GM10248 (cell line): ENCODE results near the gene AACS.
"Not testable (repeated sequence)": the region's sequence is repeated elsewhere in the genome, so short reads cannot be mapped to it uniquely, and the experiment has no call there.

Source experiments
- CTCF ChIA-PET: fragments of 300-600 bp; sonication (Branson Sonifier 250); formaldehyde crosslinking; extraction: SDS; loops from one replicate; lab custom pipeline; 2021; ENCODE audit warnings: antibody characterized with exemption; lab: Yijun Ruan, JAX
- POLR2A ChIA-PET: fragments of 350-650 bp; sonication (Branson Sonifier 250); formaldehyde crosslinking; extraction: SDS; loops from one replicate; lab custom pipeline; 2020; ENCODE audit warnings: antibody characterized with exemption; lab: Yijun Ruan, JAX
- DNase-seq: peaks from one replicate; pipeline ENCODE4 v3.0.0; 2012; ENCODE audit errors: extremely low spot score
- TF ChIP-seq, protein P1 (sequence below): IDR thresholded peaks from 2 replicates; pipeline ENCODE4 v1.5.1; 2012; ENCODE audit warnings: mild to moderate bottlenecking, low read depth; ENCODE audit errors: extremely low read depth, missing control alignments, control extremely low read depth

Gene AACS

DNA sequence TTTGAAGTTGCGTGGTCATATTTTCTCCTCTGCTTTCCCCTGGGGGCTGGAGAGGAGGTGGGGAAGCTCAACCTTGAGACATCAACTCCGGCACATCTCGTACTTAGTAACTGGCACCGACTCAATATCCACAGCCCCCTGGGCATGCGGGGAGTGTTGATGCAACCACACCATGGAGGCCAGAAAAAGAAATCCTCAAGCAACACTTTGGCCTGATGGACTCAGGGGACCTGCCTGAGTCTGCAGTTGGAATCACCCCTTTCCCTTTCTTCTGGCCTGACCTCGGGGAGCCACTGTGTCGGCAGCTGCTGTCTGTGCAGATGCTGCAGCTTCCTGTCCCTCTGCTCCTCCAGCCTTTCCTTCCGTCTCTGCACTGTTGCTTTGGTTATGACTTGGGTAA lies 11.4 kb upstream of the AACS start:
- POLR2A ChIA-PET: no interaction called here
- CTCF ChIA-PET: no interaction called here
- DNase-seq: no peak
- TF ChIP-seq, protein P1, sequence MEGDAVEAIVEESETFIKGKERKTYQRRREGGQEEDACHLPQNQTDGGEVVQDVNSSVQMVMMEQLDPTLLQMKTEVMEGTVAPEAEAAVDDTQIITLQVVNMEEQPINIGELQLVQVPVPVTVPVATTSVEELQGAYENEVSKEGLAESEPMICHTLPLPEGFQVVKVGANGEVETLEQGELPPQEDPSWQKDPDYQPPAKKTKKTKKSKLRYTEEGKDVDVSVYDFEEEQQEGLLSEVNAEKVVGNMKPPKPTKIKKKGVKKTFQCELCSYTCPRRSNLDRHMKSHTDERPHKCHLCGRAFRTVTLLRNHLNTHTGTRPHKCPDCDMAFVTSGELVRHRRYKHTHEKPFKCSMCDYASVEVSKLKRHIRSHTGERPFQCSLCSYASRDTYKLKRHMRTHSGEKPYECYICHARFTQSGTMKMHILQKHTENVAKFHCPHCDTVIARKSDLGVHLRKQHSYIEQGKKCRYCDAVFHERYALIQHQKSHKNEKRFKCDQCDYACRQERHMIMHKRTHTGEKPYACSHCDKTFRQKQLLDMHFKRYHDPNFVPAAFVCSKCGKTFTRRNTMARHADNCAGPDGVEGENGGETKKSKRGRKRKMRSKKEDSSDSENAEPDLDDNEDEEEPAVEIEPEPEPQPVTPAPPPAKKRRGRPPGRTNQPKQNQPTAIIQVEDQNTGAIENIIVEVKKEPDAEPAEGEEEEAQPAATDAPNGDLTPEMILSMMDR: no peak

DNA sequence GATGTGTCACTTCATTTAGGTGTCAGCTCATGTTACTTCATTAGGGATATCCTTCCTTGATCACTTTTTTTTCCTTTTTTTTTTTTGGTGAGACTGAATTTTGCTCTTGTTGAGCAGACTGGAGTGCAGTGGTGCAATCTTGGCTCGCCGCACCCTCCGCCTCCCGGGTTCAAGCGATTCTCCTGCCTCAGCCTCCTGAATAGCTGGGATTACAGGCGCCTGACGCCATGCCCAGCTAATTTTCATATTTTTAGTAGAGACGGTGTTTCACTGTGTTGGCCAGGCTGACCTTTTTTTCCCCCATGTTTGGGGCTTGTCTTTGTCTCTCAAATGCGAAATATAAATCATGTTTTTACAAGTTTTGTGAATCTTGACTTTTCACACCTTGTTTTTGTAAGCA lies 9.6 kb upstream of the AACS start:
- POLR2A ChIA-PET: no interaction called here

DNA sequence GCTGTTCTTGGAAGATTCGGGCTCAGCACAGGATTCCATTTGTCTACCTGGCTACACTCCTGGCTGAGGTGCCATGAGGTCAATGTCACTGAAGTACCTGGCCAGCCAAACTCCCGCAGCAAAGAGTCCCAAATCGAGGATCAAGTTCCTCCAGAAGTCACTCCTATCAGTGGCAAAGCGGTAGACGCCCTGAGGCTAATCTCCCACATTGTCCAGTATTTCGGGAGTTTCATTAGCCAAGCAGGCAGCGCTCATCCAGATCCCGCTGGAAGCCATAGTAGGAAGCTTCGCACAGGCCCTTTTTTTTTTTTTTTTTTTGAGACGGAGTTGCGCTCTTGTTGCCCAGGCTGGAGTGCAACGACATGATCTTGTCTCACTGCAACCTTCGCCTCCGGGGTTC lies 8.9 kb upstream of the AACS start:
- POLR2A ChIA-PET: interaction anchor here (0.6 kb wide), 1 partner anchor 60 kb away, joined by 6 read pairs; no protein-coding TSS in a partner anchor
- DNase-seq: no peak
- CTCF ChIA-PET: no interaction called here
- TF ChIP-seq, protein P1: no peak

More for the DNA sequence above, 9.6 kb upstream of the AACS start:
- TF ChIP-seq, protein P1: no peak
- DNase-seq: no peak
- CTCF ChIA-PET: no interaction called here

DNA sequence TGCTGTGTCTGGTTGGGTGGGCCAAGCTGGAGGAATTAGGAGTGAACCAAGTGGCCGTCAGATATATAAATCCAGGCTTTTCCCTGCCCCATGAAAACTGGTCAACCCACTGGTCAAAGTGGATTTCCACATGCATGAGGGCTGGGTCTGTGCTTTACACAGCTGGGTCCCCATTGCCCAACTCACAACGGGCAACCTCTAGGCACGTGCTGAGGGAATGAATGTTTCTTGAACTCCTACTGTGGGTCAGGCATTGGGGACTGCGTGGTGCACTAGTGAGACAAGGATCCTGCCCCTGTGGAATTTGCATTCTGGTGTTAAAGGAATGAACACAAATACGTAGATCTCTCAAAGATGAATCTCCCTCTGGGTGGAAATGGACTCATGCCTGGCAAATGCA lies 7.5 kb upstream of the AACS start:
- no peak for DNase-seq
- TF ChIP-seq, protein P1: no peak
- POLR2A ChIA-PET: no interaction called here
- CTCF ChIA-PET: interaction anchor here (0.7 kb wide), 1 partner anchor 20 kb away, joined by 3 read pairs; no protein-coding TSS in a partner anchor

DNA sequence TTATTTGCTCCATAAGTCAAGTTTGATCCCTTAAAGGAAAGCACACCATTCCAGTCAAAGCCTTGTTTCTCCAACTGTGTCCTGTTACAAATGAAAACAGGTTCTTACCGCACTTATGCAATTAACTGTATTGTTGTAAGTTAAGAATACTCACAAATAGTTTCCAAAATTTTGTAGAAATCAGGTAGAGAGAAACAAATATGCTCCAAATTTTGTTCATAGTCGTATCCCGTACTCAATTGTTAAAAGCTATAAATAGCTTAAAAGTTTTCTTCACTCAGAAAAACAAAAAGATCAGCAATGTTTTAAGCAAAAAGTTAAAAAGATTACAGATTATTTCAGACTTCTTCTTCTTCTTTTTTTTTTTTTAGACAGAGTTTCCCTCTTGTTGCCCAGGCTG lies 4.0 kb upstream of the AACS start:
- ChIA-PET POLR2A (no interaction called here), CTCF (interaction anchor here (1.2 to 1.4 kb wide), 2 partner anchors 11 to 27 kb away, joined by 3 to 4 read pairs; no protein-coding TSS in a partner anchor)
- TF ChIP-seq, protein P1: no peak
- no peak for DNase-seq

DNA sequence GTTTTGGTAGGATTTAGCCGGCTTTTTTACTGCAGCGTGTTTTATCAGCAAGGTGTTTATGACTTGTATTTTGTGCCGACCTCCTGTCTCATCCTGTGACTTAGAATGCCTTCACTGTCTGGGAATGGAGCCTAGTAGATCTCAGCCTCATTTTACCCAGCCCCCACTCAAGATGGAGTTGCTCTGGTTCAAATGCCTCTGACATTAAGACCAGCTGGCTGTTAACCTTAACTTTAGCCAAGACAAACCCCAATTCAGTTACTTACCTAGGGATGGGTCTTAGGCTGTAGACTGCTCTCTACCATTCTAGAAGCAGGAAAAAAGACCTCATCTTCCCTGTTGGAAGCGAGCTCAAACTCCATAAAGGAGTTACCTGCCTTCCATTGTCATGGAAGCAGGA lies 1.7 kb upstream of the AACS start:
- POLR2A ChIA-PET, CTCF ChIA-PET, DNase-seq: not testable (repeated sequence)

DNA sequence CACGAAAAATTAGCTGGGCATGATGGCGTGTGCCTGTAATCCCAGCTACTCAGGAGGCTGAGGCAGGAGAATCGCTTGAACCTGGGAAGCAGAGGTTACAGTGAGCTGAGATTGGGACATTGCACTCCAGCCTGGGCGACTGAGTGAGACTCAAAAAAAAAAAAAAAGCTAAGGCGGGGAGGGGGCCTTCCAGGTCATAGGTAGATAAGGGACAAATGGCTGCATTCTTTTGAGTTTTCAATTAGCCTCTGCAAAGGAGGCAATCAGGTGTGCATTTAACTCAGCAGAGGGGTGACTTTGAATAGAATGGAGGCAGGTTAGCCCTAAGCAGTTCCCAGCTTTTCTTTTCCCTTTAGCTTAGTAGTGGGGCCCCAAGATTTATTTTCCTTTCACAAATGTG lies 743 bp upstream of the AACS start:
- ChIA-PET POLR2A (interaction anchor here (0.7 kb wide), 1 partner anchor 155 kb away, joined by 3 read pairs; no protein-coding TSS in a partner anchor), CTCF (interaction anchor here (0.8 kb wide), 1 partner anchor 19 kb away, joined by 3 read pairs; no protein-coding TSS in a partner anchor)
- TF ChIP-seq, protein P1: no peak
- no peak for DNase-seq
